IMR-90 (cell line): ENCODE measurements around the gene KAZN. TPM values are rescaled to one million over a fixed set of nuclear protein-coding genes. Genes with fewer than 3 reads are reported as not detected.

Source experiments
- ATAC-seq: fragments of 200-7000 bp; cut with Tn5 transposase; 2 replicates; pipeline ENCODE4 v1.9.1; 2020; ENCODE audit warnings: low read depth, mild to moderate bottlenecking, moderate library complexity
- BruUV-seq: library from RNA; stranded (reverse); fragments of 400-500 nt; replicated peaks from 2 replicates; lab custom pipeline; 2021; lab: Mats Ljungman, UMichigan
- CTCF ChIA-PET: fragments of 300-600 bp; formaldehyde crosslinking; extraction: SDS; loops from one replicate; lab custom pipeline; 2021; ENCODE audit warnings: antibody characterized with exemption; lab: Yijun Ruan, JAX
- POLR2A ChIA-PET: fragments of 300-600 bp; sonication (Branson Sonifier 250); formaldehyde crosslinking; loops from one replicate; lab custom pipeline; 2022; ENCODE audit warnings: antibody characterized with exemption; ENCODE audit not compliant: unreplicated experiment; lab: Charles Lee
- DNase-seq: peaks from one replicate; pipeline ENCODE4 v3.0.0; 2013
- H2AFZ ChIP-seq: replicated peaks from 2 replicates; pipeline ENCODE3; 2013; ENCODE audit warnings: low read length, mild to moderate bottlenecking; ENCODE audit not compliant: poor library complexity
- H2AK5ac ChIP-seq: 2 replicates; pipeline ENCODE4 v1.6.1; 2013; ENCODE audit warnings: low read depth, low read length, inconsistent platforms
- H2AK9ac ChIP-seq: replicated peaks from 2 replicates; pipeline ENCODE3; 2013; ENCODE audit warnings: mild to moderate bottlenecking, low read depth, low read length, moderate library complexity; ENCODE audit not compliant: poor library complexity
- H2BK120ac ChIP-seq: 2 replicates; pipeline ENCODE4 v1.6.1; 2013; ENCODE audit warnings: low read depth, low read length, inconsistent platforms
- H2BK15ac ChIP-seq: 3 replicates; pipeline ENCODE4 v1.6.1; 2013; ENCODE audit warnings: low read depth, low read length, inconsistent platforms
- H2BK20ac ChIP-seq: 2 replicates; pipeline ENCODE4 v1.6.1; 2013; ENCODE audit warnings: low read depth, mild to moderate bottlenecking, inconsistent platforms, low read length, moderate library complexity
- H2BK5ac ChIP-seq: 2 replicates; pipeline ENCODE4 v1.6.1; 2013; ENCODE audit warnings: mild to moderate bottlenecking, low read depth, low read length, inconsistent platforms; ENCODE audit not compliant: poor library complexity, severe bottlenecking
- H3K14ac ChIP-seq: replicated peaks from 2 replicates; pipeline ENCODE4 v1.6.1; 2013; ENCODE audit warnings: low read depth, low read length, inconsistent platforms
- H3K18ac ChIP-seq: 2 replicates; pipeline ENCODE4 v1.6.1; 2013; ENCODE audit warnings: low read depth, low read length, control low read depth
- H3K23ac ChIP-seq: 2 replicates; pipeline ENCODE4 v1.6.1; 2013; ENCODE audit warnings: low read depth, low read length, inconsistent platforms
- H3K27ac ChIP-seq: 2 replicates; pipeline ENCODE4 v1.5.1; 2013; ENCODE audit warnings: mild to moderate bottlenecking, control low read depth, low read length; ENCODE audit not compliant: insufficient read depth
- H3K27me3 ChIP-seq: 2 replicates; pipeline ENCODE4 v1.6.1; 2013; ENCODE audit warnings: low read length; ENCODE audit not compliant: control insufficient read depth, insufficient read depth
- H3K36me3 ChIP-seq: 2 replicates; pipeline ENCODE4 v1.6.1; 2013; ENCODE audit warnings: low read length, mixed read lengths; ENCODE audit not compliant: control insufficient read depth, insufficient read depth
- H3K4ac ChIP-seq: 2 replicates; pipeline ENCODE4 v1.6.1; 2013; ENCODE audit warnings: low read depth, low read length, inconsistent platforms
- H3K4me1 ChIP-seq: 2 replicates; pipeline ENCODE4 v1.6.1; 2013; ENCODE audit warnings: low read length, mixed read lengths; ENCODE audit not compliant: control insufficient read depth, insufficient read depth
- H3K4me2 ChIP-seq: 2 replicates; pipeline ENCODE4 v1.6.1; 2013; ENCODE audit warnings: low read depth, mild to moderate bottlenecking, control low read depth, low read length, moderate library complexity
- H3K4me3 ChIP-seq: 2 replicates; pipeline ENCODE4 v1.5.1; 2013; ENCODE audit warnings: low read depth, mild to moderate bottlenecking, control low read depth, low read length, moderate library complexity; ENCODE audit not compliant: insufficient read depth
- H3K56ac ChIP-seq: 2 replicates; pipeline ENCODE4 v1.6.1; 2013; ENCODE audit warnings: low read length, inconsistent platforms; ENCODE audit not compliant: insufficient read depth; ENCODE audit errors: extremely low read depth
- H3K79me1 ChIP-seq, 2 experiments: 2 replicates each; pipeline ENCODE4 v1.6.1; 2013; ENCODE audit warnings: low read length in 2 of 2, inconsistent platforms in 1 of 2, low read depth in 1 of 2
- H3K9ac ChIP-seq: 2 replicates; pipeline ENCODE4 v1.6.1; 2013; ENCODE audit warnings: low read depth, low read length, control low read depth
- H3K9me1 ChIP-seq: 2 replicates; pipeline ENCODE4 v1.6.1; 2013; ENCODE audit warnings: low read length, inconsistent platforms; ENCODE audit not compliant: insufficient read depth
- H3K9me3 ChIP-seq: 2 replicates; pipeline ENCODE4 v1.6.1; 2013; ENCODE audit warnings: low read length; ENCODE audit not compliant: control insufficient read depth, insufficient read depth
- H4K20me1 ChIP-seq: 2 replicates; pipeline ENCODE4 v1.6.1; 2013; ENCODE audit warnings: low read length, inconsistent platforms; ENCODE audit not compliant: insufficient read depth
- H4K5ac ChIP-seq: 2 replicates; pipeline ENCODE4 v1.6.1; 2013; ENCODE audit warnings: mild to moderate bottlenecking, low read depth, low read length, control low read depth
- H4K8ac ChIP-seq, 2 experiments: 2 replicates each; pipeline ENCODE4 v1.6.1; 2013; ENCODE audit warnings: low read depth in 2 of 2, low read length in 2 of 2, control low read depth in 1 of 2, inconsistent platforms in 1 of 2
- H4K91ac ChIP-seq: 2 replicates; pipeline ENCODE4 v1.6.1; 2013; ENCODE audit warnings: low read depth, low read length, inconsistent platforms; ENCODE audit not compliant: insufficient read depth
- BHLHE40 ChIP-seq: fragments of 150-350 bp; IDR thresholded peaks from 2 replicates; pipeline ENCODE4 v1.6.1; 2016; ENCODE audit warnings: mild to moderate bottlenecking, low read depth, low read length
- CEBPB ChIP-seq: IDR thresholded peaks from 2 replicates; pipeline ENCODE4 v1.6.1; 2012; ENCODE audit warnings: low read depth, low read length, improper control_type of control experiment
- CHD1 ChIP-seq: IDR thresholded peaks from 2 replicates; pipeline ENCODE4 v1.6.1; 2012; ENCODE audit warnings: low read depth, low read length, improper control_type of control experiment
- FOS ChIP-seq: fragments of 150-350 bp; IDR thresholded peaks from 2 replicates; pipeline ENCODE4 v1.6.1; 2016; ENCODE audit warnings: low read depth, low read length
- MAFK ChIP-seq: IDR thresholded peaks from 2 replicates; pipeline ENCODE4 v1.6.1; 2012; ENCODE audit warnings: low read depth, low read length, improper control_type of control experiment
- MAZ ChIP-seq: IDR thresholded peaks from 2 replicates; pipeline ENCODE4 v1.6.1; 2012; ENCODE audit warnings: low read depth, mild to moderate bottlenecking, low read length, improper control_type of control experiment, moderate library complexity, borderline replicate concordance
- MXI1 ChIP-seq: IDR thresholded peaks from 2 replicates; pipeline ENCODE4 v1.6.1; 2012; ENCODE audit warnings: low read depth, mild to moderate bottlenecking, low read length, moderate library complexity, borderline replicate concordance
- NFE2L2 ChIP-seq: fragments of 150-350 bp; IDR thresholded peaks from 2 replicates; pipeline ENCODE4 v1.6.1; 2016; ENCODE audit warnings: low read depth, mild to moderate bottlenecking, low read length
- POLR2A ChIP-seq: IDR thresholded peaks from 2 replicates; pipeline ENCODE4 v1.6.1; 2012; ENCODE audit warnings: mild to moderate bottlenecking, low read depth, low read length
- RAD21 ChIP-seq: IDR thresholded peaks from 2 replicates; pipeline ENCODE4 v1.6.1; 2012; ENCODE audit warnings: low read length, improper control_type of control experiment
- RCOR1 ChIP-seq: IDR thresholded peaks from 2 replicates; pipeline ENCODE4 v1.6.1; 2012; ENCODE audit warnings: mild to moderate bottlenecking, low read length, improper control_type of control experiment; ENCODE audit not compliant: insufficient replicate concordance
- RFX5 ChIP-seq: IDR thresholded peaks from 2 replicates; pipeline ENCODE4 v1.8.0; 2012; ENCODE audit warnings: low read depth, mild to moderate bottlenecking, low read length, moderate library complexity
- SMC3 ChIP-seq: fragments of 150-350 bp; IDR thresholded peaks from 2 replicates; pipeline ENCODE4 v1.6.1; 2016; ENCODE audit warnings: low read depth, mild to moderate bottlenecking, antibody characterized with exemption, low read length, moderate library complexity
- WGBS, 2 experiments: methylation state at CpG; one replicate each; pipeline versions ENCODE4 v1.1.5 to v1.1.7; 2013; ENCODE audit warnings: missing lambda C conversion rate in 2 of 2; ENCODE audit not compliant: insufficient read length in 1 of 2; ENCODE audit errors: extremely low coverage in 2 of 2; 5-methylcytosine and 5-hydroxymethylcytosine counted together
- dilution Hi-C: fragments of 300-500 bp; cut with HindIII; formaldehyde crosslinking; loops from one replicate; pipeline ENCODE4 v1.14.3; 2018; ENCODE audit warnings: low sequenced_read_pairs; ENCODE audit not compliant: unreplicated experiment
- in situ Hi-C: fragments of 300-500 bp; cut with MboI; formaldehyde crosslinking; loops from 3 replicates; pipeline ENCODE4 v1.14.3; 2019; ENCODE audit warnings: low sequenced_read_pairs, inconsistent platforms, mixed read lengths
- intact Hi-C: fragments of 100-400 bp; cut with micrococcal nuclease; formaldehyde crosslinking; loops from 2 replicates; pipeline ENCODE4 v1.10.0; 2022
- polyA plus RNA-seq, 3 experiments: library from polyadenylated mRNA; depleted of rRNA; stranded (reverse); fragments of >200 nt; gene quantifications; 2 replicates each; pipeline ENCODE4 v1.2.3, GENCODE V29; 2012; ENCODE audit warnings: low replicate concordance in 1 of 3
- total RNA-seq: library from RNA; depleted of rRNA; stranded (reverse); fragments of >200 nt; gene quantifications from 2 replicates; pipeline ENCODE4 v1.2.3, GENCODE V29; 2012
- TF ChIP-seq, protein P1 (sequence below): conservative IDR thresholded peaks from 2 replicates; pipeline ENCODE4 v1.5.1; 2012; ENCODE audit warnings: mild to moderate bottlenecking, low read depth, low read length, improper control_type of control experiment
- TF ChIP-seq, protein P2 (sequence below): fragments of 150-350 bp; IDR thresholded peaks from 2 replicates; pipeline ENCODE4 v1.6.1; 2016; ENCODE audit warnings: low read depth, mild to moderate bottlenecking, low read length, moderate library complexity, borderline replicate concordance
- TF ChIP-seq, protein P3 (sequence below): fragments of 150-350 bp; IDR thresholded peaks from 2 replicates; pipeline ENCODE4 v1.6.1; 2017; ENCODE audit warnings: mild to moderate bottlenecking, antibody characterized with exemption, low read length, low read depth

The KAZN gene
- total and polyA plus RNA-seq, 2 of the 4 experiments (the other 2 are of a cell fraction), result 5.2 to 10.5 TPM

DNA sequence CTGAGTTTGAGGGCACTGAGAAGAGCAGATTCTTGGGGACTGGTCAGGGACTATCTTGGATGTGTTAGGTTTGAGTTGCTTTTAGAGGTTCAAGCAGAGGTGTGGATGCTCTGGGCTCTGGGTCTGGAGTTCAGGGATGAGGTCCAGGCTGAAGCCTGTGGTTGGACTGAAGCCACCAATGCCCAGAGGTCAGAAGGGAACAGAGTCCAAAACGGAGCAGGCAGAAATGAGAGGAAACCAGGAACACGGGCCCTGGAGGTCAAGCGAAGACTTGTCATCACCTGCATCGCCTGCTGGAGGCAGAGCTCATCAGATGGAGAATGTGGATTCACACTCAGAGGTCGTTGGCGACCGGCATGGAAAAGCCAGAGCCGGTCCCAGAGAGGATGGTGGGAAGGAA is 425.5 kb downstream of the KAZN start:
- no peak for TF ChIP-seq NFE2L2
- TF ChIP-seq, protein P1, sequence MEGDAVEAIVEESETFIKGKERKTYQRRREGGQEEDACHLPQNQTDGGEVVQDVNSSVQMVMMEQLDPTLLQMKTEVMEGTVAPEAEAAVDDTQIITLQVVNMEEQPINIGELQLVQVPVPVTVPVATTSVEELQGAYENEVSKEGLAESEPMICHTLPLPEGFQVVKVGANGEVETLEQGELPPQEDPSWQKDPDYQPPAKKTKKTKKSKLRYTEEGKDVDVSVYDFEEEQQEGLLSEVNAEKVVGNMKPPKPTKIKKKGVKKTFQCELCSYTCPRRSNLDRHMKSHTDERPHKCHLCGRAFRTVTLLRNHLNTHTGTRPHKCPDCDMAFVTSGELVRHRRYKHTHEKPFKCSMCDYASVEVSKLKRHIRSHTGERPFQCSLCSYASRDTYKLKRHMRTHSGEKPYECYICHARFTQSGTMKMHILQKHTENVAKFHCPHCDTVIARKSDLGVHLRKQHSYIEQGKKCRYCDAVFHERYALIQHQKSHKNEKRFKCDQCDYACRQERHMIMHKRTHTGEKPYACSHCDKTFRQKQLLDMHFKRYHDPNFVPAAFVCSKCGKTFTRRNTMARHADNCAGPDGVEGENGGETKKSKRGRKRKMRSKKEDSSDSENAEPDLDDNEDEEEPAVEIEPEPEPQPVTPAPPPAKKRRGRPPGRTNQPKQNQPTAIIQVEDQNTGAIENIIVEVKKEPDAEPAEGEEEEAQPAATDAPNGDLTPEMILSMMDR, result no peak
- TF ChIP-seq MXI1, result no peak
- no peak for TF ChIP-seq SMC3
- no peak for TF ChIP-seq FOS
- TF ChIP-seq RFX5, result no peak
- TF ChIP-seq CEBPB, result no peak
- TF ChIP-seq, protein P2, sequence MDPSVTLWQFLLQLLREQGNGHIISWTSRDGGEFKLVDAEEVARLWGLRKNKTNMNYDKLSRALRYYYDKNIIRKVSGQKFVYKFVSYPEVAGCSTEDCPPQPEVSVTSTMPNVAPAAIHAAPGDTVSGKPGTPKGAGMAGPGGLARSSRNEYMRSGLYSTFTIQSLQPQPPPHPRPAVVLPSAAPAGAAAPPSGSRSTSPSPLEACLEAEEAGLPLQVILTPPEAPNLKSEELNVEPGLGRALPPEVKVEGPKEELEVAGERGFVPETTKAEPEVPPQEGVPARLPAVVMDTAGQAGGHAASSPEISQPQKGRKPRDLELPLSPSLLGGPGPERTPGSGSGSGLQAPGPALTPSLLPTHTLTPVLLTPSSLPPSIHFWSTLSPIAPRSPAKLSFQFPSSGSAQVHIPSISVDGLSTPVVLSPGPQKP, result no peak
- TF ChIP-seq RAD21, result no peak
- TF ChIP-seq, protein P3, sequence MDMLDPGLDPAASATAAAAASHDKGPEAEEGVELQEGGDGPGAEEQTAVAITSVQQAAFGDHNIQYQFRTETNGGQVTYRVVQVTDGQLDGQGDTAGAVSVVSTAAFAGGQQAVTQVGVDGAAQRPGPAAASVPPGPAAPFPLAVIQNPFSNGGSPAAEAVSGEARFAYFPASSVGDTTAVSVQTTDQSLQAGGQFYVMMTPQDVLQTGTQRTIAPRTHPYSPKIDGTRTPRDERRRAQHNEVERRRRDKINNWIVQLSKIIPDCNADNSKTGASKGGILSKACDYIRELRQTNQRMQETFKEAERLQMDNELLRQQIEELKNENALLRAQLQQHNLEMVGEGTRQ, result no peak
- no peak for TF ChIP-seq MAZ
- TF ChIP-seq BHLHE40, result no peak
- no peak for TF ChIP-seq CHD1
- no peak for TF ChIP-seq POLR2A
- no peak for TF ChIP-seq RCOR1
- no peak for TF ChIP-seq MAFK
- in situ Hi-C loops, result no loop called here

More for the DNA sequence above, 425.5 kb downstream of the KAZN start:
- Histone ChIP-seq H3K9me3 (no peaks in the 10 kb centered on the region), H3K36me3 (no peaks in the 10 kb centered on the region), H3K4me3 (no peak overlapping the region), H4K5ac (no peak overlapping the region), H2BK15ac (no peak overlapping the region), H3K79me1 (peaks cover 17 to 45% of the 10 kb centered on the region in 2 experiments), H3K27ac (no peak overlapping the region), H3K56ac (no peak overlapping the region), H3K4me1 (peaks cover 19% of the 10 kb centered on the region), H3K14ac (no peak overlapping the region), H4K91ac (no peak overlapping the region), H2BK20ac (no peak overlapping the region), H3K9me1 (peaks cover 13% of the 10 kb centered on the region; the same call in 1 of the 2 replicates), H3K4ac (no peak overlapping the region), H3K9ac (no peak overlapping the region), H2AK5ac (no peak overlapping the region), H2AK9ac (no peak overlapping the region), H4K8ac (no peak overlapping the region), H2BK120ac (no peak overlapping the region), H3K4me2 (no peak overlapping the region), H3K18ac (no peak overlapping the region), H3K27me3 (no peaks in the 10 kb centered on the region), H3K23ac (no peak overlapping the region), H4K20me1 (peaks cover 22% of the 10 kb centered on the region), H2AFZ (no peak overlapping the region), H2BK5ac (no peak overlapping the region)
- 90% methylated on average over 8 of the region's 8 CpGs; no CpG with 5 or more reads in 1 of the 2 experiments for WGBS, 2 experiments
- dilution Hi-C loops, result no loop called here
- no TSS peak for BruUV-seq
- ChIA-PET CTCF (interaction anchor here (0.6 kb wide), 1 partner anchor 850 kb away, joined by 3 read pairs; no protein-coding TSS in a partner anchor), POLR2A (no interaction called here)
- no peak for ATAC-seq
- DNase-seq, result no peak
- intact Hi-C loops, result loop anchor here (10.0 kb wide), 1 partner anchor 279 kb away; no protein-coding TSS in a partner anchor
